ENCODE results near the gene SELENOK.

DNA sequence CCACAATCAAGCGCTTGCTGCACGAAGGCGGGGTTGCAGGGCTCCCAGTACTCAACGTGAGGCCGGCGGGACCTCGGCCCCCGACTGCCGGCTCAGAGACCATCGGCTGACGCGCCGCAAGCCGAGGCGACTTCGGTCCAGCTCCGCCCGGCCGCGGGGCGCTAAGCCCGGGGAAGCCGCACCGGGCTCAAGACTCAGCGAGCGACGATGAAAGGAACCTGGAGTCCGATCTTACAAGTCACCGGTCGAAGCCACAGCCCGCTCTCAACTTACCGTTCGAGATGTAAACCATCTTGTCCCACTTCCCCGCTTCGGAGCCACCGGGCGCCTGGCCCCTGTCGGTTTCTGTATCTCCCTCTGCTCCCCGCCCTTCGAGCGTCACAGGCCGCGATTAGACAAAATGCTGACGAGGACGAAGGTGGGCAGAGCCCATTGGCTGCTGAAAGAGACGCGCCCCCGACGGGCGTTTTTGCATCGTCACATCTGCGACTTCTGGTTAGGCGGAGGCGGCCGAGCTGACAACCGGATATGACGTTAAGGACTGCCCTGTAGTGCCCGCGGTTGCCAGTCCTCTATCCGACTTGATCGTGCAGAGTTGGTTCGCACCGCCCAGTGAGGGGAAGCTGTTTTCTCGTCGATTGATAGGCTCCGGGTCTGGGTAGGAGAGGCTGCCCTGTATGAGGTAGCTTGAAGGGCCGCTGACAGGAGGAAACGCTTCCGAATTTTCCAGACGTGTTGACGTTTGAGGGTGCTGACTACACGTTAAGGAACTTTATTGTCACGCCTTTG lies at the start of gene SELENOK:
- TF ChIP-seq CTCF (conservative IDR thresholded peaks at IDR 0.05 in 1 of 2, IDR thresholded peaks at IDR 0.05 in 1 of 2; ENCODE audit: extremely low read depth in 1 of 2, insufficient read depth in 1 of 2, low read depth in 1 of 2, low read length in 2 of 2) (no peak), EZH2 (IDR thresholded peaks at IDR 0.05; ENCODE audit: borderline replicate concordance, low read length) (no peak)
